Measurements from ENCODE around the gene CHST12.

The CHST12 gene

DNA sequence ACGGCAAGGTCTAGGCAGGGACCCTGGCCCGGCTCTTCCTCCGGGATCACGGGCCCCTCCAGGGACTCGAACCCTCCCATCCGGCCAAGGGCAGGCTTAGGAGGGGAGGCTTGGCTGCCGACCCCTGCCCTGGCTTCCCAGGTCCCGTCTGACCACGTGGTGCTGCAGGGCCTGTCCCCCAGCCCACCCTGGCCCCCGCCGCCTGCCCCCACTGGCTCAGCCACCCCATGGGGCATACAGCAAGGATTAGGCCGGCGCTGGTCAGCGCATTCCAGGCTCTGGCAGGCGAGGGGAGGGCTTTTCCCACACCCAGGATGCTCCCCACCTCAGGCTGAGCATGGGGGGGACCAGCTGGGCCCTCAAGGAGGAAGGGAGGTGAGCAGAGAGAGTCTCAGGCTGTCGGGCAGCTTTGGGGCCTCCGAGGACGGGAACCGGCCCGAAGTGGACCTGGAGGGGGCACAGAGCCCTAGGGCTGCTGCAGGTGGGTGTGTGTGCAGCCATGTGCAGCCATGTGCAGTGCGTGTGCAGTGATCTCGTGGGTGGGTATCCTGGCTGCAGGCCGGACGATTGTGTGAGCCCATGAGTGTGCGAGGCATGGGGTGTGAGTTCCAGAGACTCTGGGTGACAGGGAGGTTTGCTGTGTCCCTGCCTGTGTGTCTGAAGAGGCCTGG, 73.5 kb downstream of the CHST12 start:
- Histone ChIP-seq H3K18ac (ENCODE audit: low read length) (no peak overlapping the region), H4K8ac (ENCODE audit: low read depth, low read length) (no peak overlapping the region), H3K23ac (ENCODE audit: low read length) (no peak overlapping the region), H2AFZ (ENCODE audit: insufficient read depth, low read length, poor library complexity) (no peak overlapping the region), H3K36me3 (ENCODE audit: control insufficient read depth in 1 of 2, insufficient read depth in 2 of 2, low read length in 2 of 2) (no peaks in the 10 kb centered on the region), H3K4me3 (ENCODE audit: low read depth, low read length) (no peak overlapping the region), H3K4me2 (ENCODE audit: low read length) (no peak overlapping the region), H3K4me1 (ENCODE audit: control insufficient read depth in 1 of 2, insufficient read depth in 2 of 2, low read length in 2 of 2) (peaks cover 0 to 2% of the 10 kb centered on the region in 2 experiments), H3K79me2 (ENCODE audit: control insufficient read depth, insufficient read depth, low read length, poor library complexity) (no peaks in the 10 kb centered on the region), H3K9ac (ENCODE audit: low read length) (no peak overlapping the region), H2BK120ac (ENCODE audit: insufficient read depth, low read length, poor library complexity) (no peak overlapping the region), H4K91ac (ENCODE audit: low read depth, low read length) (no peak overlapping the region), H2BK12ac (ENCODE audit: low read length) (no peak overlapping the region), H4K12ac (ENCODE audit: low read depth, low read length) (no peak overlapping the region), H3K9me3 (ENCODE audit: insufficient read depth, low read depth, low read length) (peaks cover 4% of the 10 kb centered on the region), H2BK5ac (ENCODE audit: low read depth, low read length, poor library complexity) (no peak overlapping the region), H2AK5ac (ENCODE audit: low read length) (no peak overlapping the region), H3K4ac (ENCODE audit: low read depth, low read length) (no peak overlapping the region), H3K79me1 (ENCODE audit: low read length) (no peaks in the 10 kb centered on the region), H3K27ac (ENCODE audit: low read depth, low read length) (no peak overlapping the region), H3K14ac (ENCODE audit: low read length) (no peak overlapping the region), H3K27me3 (ENCODE audit: insufficient read depth, low read length) (no peaks in the 10 kb centered on the region)
- no CpG with 5 or more reads among the region's 25 CpGs for WGBS (ENCODE audit: extremely low coverage, insufficient coverage, insufficient read length)
- no peak for DNase-seq

DNA sequence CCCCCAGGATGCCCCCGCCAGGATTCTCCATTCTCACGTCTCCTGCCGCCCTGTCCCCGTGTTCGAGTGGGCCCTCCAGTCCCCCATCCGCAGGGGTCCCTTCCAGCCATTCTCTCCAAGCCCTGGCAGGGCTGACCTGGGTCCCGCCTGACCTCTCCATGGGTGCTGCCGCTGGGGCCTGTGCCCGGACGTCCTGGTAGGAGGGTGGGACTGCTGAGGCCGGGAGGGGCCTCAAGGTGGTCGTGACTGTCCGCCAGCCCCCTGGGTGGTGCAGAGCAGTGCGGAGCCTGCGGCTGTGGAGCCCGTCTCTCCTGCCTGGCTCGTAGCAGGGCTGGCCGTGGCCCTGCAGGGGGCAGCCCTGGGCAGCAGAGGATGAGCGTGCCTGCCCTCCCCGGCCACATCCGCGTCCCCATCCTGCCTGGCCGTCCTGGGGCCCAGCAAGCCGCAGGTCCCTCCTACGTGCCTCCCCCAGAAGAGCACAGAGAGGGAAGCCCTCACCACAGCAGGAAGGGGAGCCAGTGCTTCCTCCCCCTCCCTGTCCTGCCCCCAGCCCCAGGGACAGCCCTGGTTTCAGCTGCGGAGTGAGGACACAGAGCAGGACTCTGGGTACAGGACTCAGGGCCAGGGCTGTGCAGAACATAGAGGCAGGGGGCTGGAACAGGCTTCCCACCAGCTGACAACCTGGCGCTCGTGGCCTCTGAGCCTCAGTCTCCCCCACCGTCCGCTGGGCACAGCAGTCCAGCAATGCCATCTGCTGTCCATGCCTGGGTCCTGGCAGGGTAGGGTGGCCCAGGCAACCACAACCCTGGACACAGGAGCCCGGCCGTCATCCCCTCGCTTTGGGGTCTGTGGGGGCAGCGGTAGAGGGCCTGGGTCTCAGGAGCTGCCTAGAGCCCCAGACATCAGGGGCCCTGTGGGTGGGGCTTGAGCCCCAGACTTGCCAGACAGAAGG, 74.3 kb downstream of the CHST12 start:
- Histone ChIP-seq H2AK5ac (ENCODE audit: low read length) (no peak overlapping the region), H3K9me3 (ENCODE audit: insufficient read depth, low read depth, low read length) (peaks cover 4% of the 10 kb centered on the region), H2AFZ (ENCODE audit: insufficient read depth, low read length, poor library complexity) (peak overlapping the region; percentile 24), H3K9ac (ENCODE audit: low read length) (no peak overlapping the region), H3K4me3 (ENCODE audit: low read depth, low read length) (peak overlapping the region; percentile 42), H3K14ac (ENCODE audit: low read length) (no peak overlapping the region), H3K79me1 (ENCODE audit: low read length) (no peaks in the 10 kb centered on the region), H3K4ac (ENCODE audit: low read depth, low read length) (no peak overlapping the region), H4K12ac (ENCODE audit: low read depth, low read length) (no peak overlapping the region), H4K8ac (ENCODE audit: low read depth, low read length) (no peak overlapping the region), H4K91ac (ENCODE audit: low read depth, low read length) (no peak overlapping the region), H3K27ac (ENCODE audit: low read depth, low read length) (no peak overlapping the region), H3K18ac (ENCODE audit: low read length) (no peak overlapping the region), H3K79me2 (ENCODE audit: control insufficient read depth, insufficient read depth, low read length, poor library complexity) (no peaks in the 10 kb centered on the region), H2BK120ac (ENCODE audit: insufficient read depth, low read length, poor library complexity) (no peak overlapping the region), H3K27me3 (ENCODE audit: insufficient read depth, low read length) (no peaks in the 10 kb centered on the region), H3K36me3 (ENCODE audit: control insufficient read depth in 1 of 2, insufficient read depth in 2 of 2, low read length in 2 of 2) (no peaks in the 10 kb centered on the region), H2BK12ac (ENCODE audit: low read length) (no peak overlapping the region), H3K23ac (ENCODE audit: low read length) (no peak overlapping the region), H3K4me2 (ENCODE audit: low read length) (no peak overlapping the region), H3K4me1 (ENCODE audit: control insufficient read depth in 1 of 2, insufficient read depth in 2 of 2, low read length in 2 of 2) (peaks cover 0 to 2% of the 10 kb centered on the region in 2 experiments), H2BK5ac (ENCODE audit: low read depth, low read length, poor library complexity) (no peak overlapping the region)
- DNase-seq = peak in 1 of 2 donors; percentile 37
- no CpG with 5 or more reads among the region's 34 CpGs for WGBS (ENCODE audit: extremely low coverage, insufficient coverage, insufficient read length)

DNA sequence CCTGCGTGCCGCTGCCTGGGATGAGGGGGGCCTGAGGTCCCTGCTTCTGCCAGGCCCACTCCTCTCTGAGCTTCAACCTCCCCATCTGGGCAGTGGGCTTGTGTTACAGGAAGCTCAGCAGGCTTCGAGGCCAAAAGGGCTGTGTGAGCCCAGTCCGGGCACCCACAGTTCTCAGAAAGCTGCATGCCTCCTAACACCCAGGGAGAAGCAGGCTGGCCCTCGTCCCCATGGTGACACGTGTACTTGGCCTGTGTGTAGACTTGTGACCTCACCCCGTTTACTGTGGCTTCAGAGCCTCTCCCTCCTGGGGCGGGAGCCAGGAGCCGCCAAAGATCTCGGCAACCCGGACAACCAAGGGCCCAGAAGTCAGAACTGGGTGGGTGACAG, 75.0 kb downstream of the CHST12 start:
- H2AFZ ChIP-seq (ENCODE audit: insufficient read depth, low read length, poor library complexity) = no peak overlapping the region
- H3K79me1 ChIP-seq (ENCODE audit: low read length) = no peaks in the 10 kb centered on the region
- H4K8ac ChIP-seq (ENCODE audit: low read depth, low read length) = no peak overlapping the region
- no peak overlapping the region for H2BK120ac ChIP-seq (ENCODE audit: insufficient read depth, low read length, poor library complexity)
- H2BK5ac ChIP-seq (ENCODE audit: low read depth, low read length, poor library complexity) = no peak overlapping the region
- no peak overlapping the region for H2AK5ac ChIP-seq (ENCODE audit: low read length)
- H3K79me2 ChIP-seq (ENCODE audit: control insufficient read depth, insufficient read depth, low read length, poor library complexity) = no peaks in the 10 kb centered on the region
- H3K23ac ChIP-seq (ENCODE audit: low read length) = no peak overlapping the region
- H4K12ac ChIP-seq (ENCODE audit: low read depth, low read length) = no peak overlapping the region
- peaks cover 0 to 2% of the 10 kb centered on the region in 2 experiments for H3K4me1 ChIP-seq (ENCODE audit: control insufficient read depth in 1 of 2, insufficient read depth in 2 of 2, low read length in 2 of 2)
- H3K27me3 ChIP-seq (ENCODE audit: insufficient read depth, low read length) = no peaks in the 10 kb centered on the region
- no peak overlapping the region for H3K9ac ChIP-seq (ENCODE audit: low read length)
- WGBS (ENCODE audit: extremely low coverage, insufficient coverage, insufficient read length) = no CpG with 5 or more reads among the region's 11 CpGs
- H4K91ac ChIP-seq (ENCODE audit: low read depth, low read length) = no peak overlapping the region
- no peak for DNase-seq
- H3K27ac ChIP-seq (ENCODE audit: low read depth, low read length) = no peak overlapping the region
- no peak overlapping the region for H3K14ac ChIP-seq (ENCODE audit: low read length)
- no peak overlapping the region for H3K18ac ChIP-seq (ENCODE audit: low read length)
- no peak overlapping the region for H3K4me2 ChIP-seq (ENCODE audit: low read length)
- H3K4ac ChIP-seq (ENCODE audit: low read depth, low read length) = no peak overlapping the region
- H2BK12ac ChIP-seq (ENCODE audit: low read length) = no peak overlapping the region
- no peak overlapping the region for H3K4me3 ChIP-seq (ENCODE audit: low read depth, low read length)
- peaks cover 4% of the 10 kb centered on the region for H3K9me3 ChIP-seq (ENCODE audit: insufficient read depth, low read depth, low read length)
- H3K36me3 ChIP-seq (ENCODE audit: control insufficient read depth in 1 of 2, insufficient read depth in 2 of 2, low read length in 2 of 2) = no peaks in the 10 kb centered on the region

DNA sequence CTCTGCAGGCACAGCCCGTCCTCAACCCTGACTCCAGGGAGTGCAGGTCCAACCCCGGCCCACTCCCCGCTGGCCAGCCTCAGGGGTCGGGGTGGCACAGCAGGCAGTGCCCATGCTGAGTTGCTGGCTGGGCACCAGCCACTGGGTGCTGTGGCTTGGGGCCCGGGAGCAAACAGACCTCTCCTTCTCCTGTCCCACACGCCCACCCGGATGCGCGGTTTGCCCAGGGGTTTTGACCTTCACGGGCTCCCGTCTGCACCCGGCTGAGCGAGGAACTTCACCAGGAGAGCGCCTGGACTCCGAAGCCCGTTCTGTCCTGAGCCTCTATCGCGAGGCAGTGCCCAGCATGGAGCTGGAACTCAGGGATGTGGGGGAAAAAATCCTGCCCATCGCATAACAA, 75.4 kb downstream of the CHST12 start:
- Histone ChIP-seq H3K4me1 (ENCODE audit: control insufficient read depth in 1 of 2, insufficient read depth in 2 of 2, low read length in 2 of 2) (peaks cover 0 to 2% of the 10 kb centered on the region in 2 experiments), H4K8ac (ENCODE audit: low read depth, low read length) (no peak overlapping the region), H2AK5ac (ENCODE audit: low read length) (no peak overlapping the region), H2BK12ac (ENCODE audit: low read length) (no peak overlapping the region), H3K79me1 (ENCODE audit: low read length) (no peaks in the 10 kb centered on the region), H3K14ac (ENCODE audit: low read length) (no peak overlapping the region), H3K18ac (ENCODE audit: low read length) (no peak overlapping the region), H4K91ac (ENCODE audit: low read depth, low read length) (no peak overlapping the region), H2AFZ (ENCODE audit: insufficient read depth, low read length, poor library complexity) (no peak overlapping the region), H3K4ac (ENCODE audit: low read depth, low read length) (no peak overlapping the region), H3K23ac (ENCODE audit: low read length) (no peak overlapping the region), H2BK5ac (ENCODE audit: low read depth, low read length, poor library complexity) (no peak overlapping the region), H3K9me3 (ENCODE audit: insufficient read depth, low read depth, low read length) (peaks cover 4% of the 10 kb centered on the region), H3K9ac (ENCODE audit: low read length) (no peak overlapping the region), H2BK120ac (ENCODE audit: insufficient read depth, low read length, poor library complexity) (no peak overlapping the region), H4K12ac (ENCODE audit: low read depth, low read length) (no peak overlapping the region), H3K4me3 (ENCODE audit: low read depth, low read length) (no peak overlapping the region), H3K27ac (ENCODE audit: low read depth, low read length) (no peak overlapping the region), H3K27me3 (ENCODE audit: insufficient read depth, low read length) (no peaks in the 10 kb centered on the region), H3K79me2 (ENCODE audit: control insufficient read depth, insufficient read depth, low read length, poor library complexity) (no peaks in the 10 kb centered on the region), H3K4me2 (ENCODE audit: low read length) (no peak overlapping the region), H3K36me3 (ENCODE audit: control insufficient read depth in 1 of 2, insufficient read depth in 2 of 2, low read length in 2 of 2) (no peaks in the 10 kb centered on the region)
- DNase-seq = no peak
- WGBS (ENCODE audit: extremely low coverage, insufficient coverage, insufficient read length) = no CpG with 5 or more reads among the region's 19 CpGs

Data from trophoblast cell (in vitro differentiated cells and primary cell).